Measurements from ENCODE around the gene ATP6V0A1. TPM values are rescaled to one million over a fixed set of nuclear protein-coding genes. Genes with fewer than 3 reads are reported as not detected.

The ATP6V0A1 gene
- total RNA-seq, 1 experiment from 2014 or later, result 82.8 TPM

- no peak for TF ChIP-seq CTCF (IDR thresholded peaks at IDR 0.05; ENCODE audit: insufficient read depth in 1 of 2, low read depth in 1 of 2, low read length in 1 of 2, severe bottlenecking in 1 of 2, unreplicated experiment in 1 of 2)
- Mint-ChIP-seq H3K36me3 (ENCODE audit: insufficient read depth, unreplicated experiment) (peaks cover 46% of the 10 kb centered on the region), H3K4me3 (ENCODE audit: unreplicated experiment) (peak overlapping the region; percentile 45), H3K4me1 (ENCODE audit: low read depth, unreplicated experiment) (peaks cover 14% of the 10 kb centered on the region), H3K9me3 (ENCODE audit: unreplicated experiment) (no peaks in the 10 kb centered on the region), H3K27me3 (ENCODE audit: insufficient read depth, unreplicated experiment) (no peaks in the 10 kb centered on the region), H3K27ac (ENCODE audit: unreplicated experiment) (peak overlapping the region; percentile 74)
- Histone ChIP-seq H3K9me3 (no peaks in the 10 kb centered on the region), H3K4me3 (ENCODE audit: low read depth, low read length) (no peak overlapping the region), H3K4me1 (peaks cover 27% of the 10 kb centered on the region), H3K36me3 (ENCODE audit: control insufficient read depth, insufficient read depth, low read length) (peaks cover 1% of the 10 kb centered on the region; the same call in 1 of the 2 replicates), H3K27me3 (replicated peaks; ENCODE audit: control insufficient read depth, insufficient read depth, low read length) (no peaks in the 10 kb centered on the region)
- BruUV-seq (replicated peaks), result no TSS peak
- ChIA-PET CTCF (interaction anchor here (0.6 to 2.0 kb wide), 7 partner anchors 13 to 1474 kb away, joined by 3 to 9 read pairs (median 5); partner anchors contain the start of gene PSMC3IP), POLR2A (interaction anchor here (0.6 to 1.0 kb wide), 3 partner anchors 9 to 21 kb away, joined by 3 to 5 read pairs (median 3); no protein-coding TSS in a partner anchor)
- intact Hi-C loops (cut with micrococcal nuclease; ENCODE audit: unreplicated experiment), result no loop called here
- peak in 1 of 2 experiments; percentile 73 for DNase-seq
These were observed 82.6 kb downstream of the ATP6V0A1 start for GRCh38 chr17:42541041-42541833.

GRCh38 chr17:42543190-42544079 lies 84.8 kb downstream of the ATP6V0A1 start:
- Mint-ChIP-seq H3K9me3 (ENCODE audit: unreplicated experiment) (no peaks in the 10 kb centered on the region), H3K27me3 (ENCODE audit: insufficient read depth, unreplicated experiment) (no peaks in the 10 kb centered on the region), H3K4me3 (ENCODE audit: unreplicated experiment) (no peak overlapping the region), H3K4me1 (ENCODE audit: low read depth, unreplicated experiment) (peaks cover 14% of the 10 kb centered on the region), H3K36me3 (ENCODE audit: insufficient read depth, unreplicated experiment) (peaks cover 68% of the 10 kb centered on the region), H3K27ac (ENCODE audit: unreplicated experiment) (peak overlapping the region; percentile 45)
- CTCF ChIA-PET, result no interaction called here
- intact Hi-C loops (cut with micrococcal nuclease; ENCODE audit: unreplicated experiment), result no loop called here
- no peak for DNase-seq
- H3K4me1 ChIP-seq, result peaks cover 20% of the 10 kb centered on the region
- no peak overlapping the region for H3K4me3 ChIP-seq (ENCODE audit: low read depth, low read length)
- no peaks in the 10 kb centered on the region for H3K9me3 ChIP-seq
- no peak for TF ChIP-seq CTCF (IDR thresholded peaks at IDR 0.05; ENCODE audit: insufficient read depth in 1 of 2, low read depth in 1 of 2, low read length in 1 of 2, severe bottlenecking in 1 of 2, unreplicated experiment in 1 of 2)
- no TSS peak for BruUV-seq (replicated peaks)
- POLR2A ChIA-PET, result interaction anchor here (0.8 kb wide), 1 partner anchor 12 kb away, joined by 4 read pairs; no protein-coding TSS in a partner anchor
- H3K36me3 ChIP-seq (ENCODE audit: control insufficient read depth, insufficient read depth, low read length), result peaks cover 1% of the 10 kb centered on the region; the same call in 1 of the 2 replicates
- no peaks in the 10 kb centered on the region for H3K27me3 ChIP-seq (replicated peaks; ENCODE audit: control insufficient read depth, insufficient read depth, low read length)

- no peak for DNase-seq
These were observed 86.2 kb downstream of the ATP6V0A1 start for GRCh38 chr17:42544874-42545283.

More at GRCh38 chr17:42544874-42545283, 86.2 kb downstream of the ATP6V0A1 start:
- Histone ChIP-seq H3K27me3 (replicated peaks; ENCODE audit: control insufficient read depth, insufficient read depth, low read length) (no peaks in the 10 kb centered on the region), H3K4me3 (ENCODE audit: low read depth, low read length) (no peak overlapping the region), H3K9me3 (no peaks in the 10 kb centered on the region), H3K4me1 (peaks cover 20% of the 10 kb centered on the region), H3K36me3 (ENCODE audit: control insufficient read depth, insufficient read depth, low read length) (peaks cover 1% of the 10 kb centered on the region; the same call in 1 of the 2 replicates)
- BruUV-seq (replicated peaks), result no TSS peak
- H3K4me3 Mint-ChIP-seq (ENCODE audit: unreplicated experiment), result no peak overlapping the region
- CTCF ChIA-PET, result no interaction called here
- intact Hi-C loops (cut with micrococcal nuclease; ENCODE audit: unreplicated experiment), result no loop called here
- peaks cover 68% of the 10 kb centered on the region for H3K36me3 Mint-ChIP-seq (ENCODE audit: insufficient read depth, unreplicated experiment)
- H3K27me3 Mint-ChIP-seq (ENCODE audit: insufficient read depth, unreplicated experiment), result no peaks in the 10 kb centered on the region
- POLR2A ChIA-PET, result interaction anchor here (1.3 kb wide), 2 partner anchors 8 to 9 kb away, joined by 3 to 4 read pairs; partner anchors contain the start of gene NAGLU
- TF ChIP-seq CTCF (IDR thresholded peaks at IDR 0.05; ENCODE audit: insufficient read depth in 1 of 2, low read depth in 1 of 2, low read length in 1 of 2, severe bottlenecking in 1 of 2, unreplicated experiment in 1 of 2), result no peak
- H3K4me1 Mint-ChIP-seq (ENCODE audit: low read depth, unreplicated experiment), result peaks cover 14% of the 10 kb centered on the region
- no peaks in the 10 kb centered on the region for H3K9me3 Mint-ChIP-seq (ENCODE audit: unreplicated experiment)
- H3K27ac Mint-ChIP-seq (ENCODE audit: unreplicated experiment), result peak overlapping the region; percentile 45
